Endothelial cell of umbilical vein (primary cell): Measurements from ENCODE around the gene CELSR1. TPM values are rescaled to one million over a fixed set of nuclear protein-coding genes. Genes with fewer than 3 reads are reported as not detected.

Experiments used
- BruUV-seq: library from RNA; stranded (reverse); fragments of 400-500 nt; replicated peaks from 2 replicates; lab custom pipeline; 2021; lab: Mats Ljungman, UMichigan
- CTCF ChIA-PET: fragments of 300-600, 350-600 bp; sonication (Branson Sonifier 250); formaldehyde crosslinking; loops from one replicate; lab custom pipeline; 2021; ENCODE audit warnings: antibody characterized with exemption, inconsistent platforms; lab: Charles Lee
- POLR2A ChIA-PET: fragments of 300-600, 350-600 bp; sonication (Branson Sonifier 250); formaldehyde crosslinking; loops from one replicate; lab custom pipeline; 2021; ENCODE audit warnings: antibody characterized with exemption, inconsistent platforms; lab: Charles Lee
- DNase-seq: peaks from one replicate; pipeline ENCODE4 v3.0.0-alpha.2; 2011; ENCODE audit warnings: low read depth, low spot score
- FAIRE-seq: peaks from 2 replicates; lab custom pipeline; 2011; peaks lifted over from hg19 to GRCh38; lab: Jason Lieb, UNC
- H2AFZ ChIP-seq: 2 replicates; pipeline ENCODE4 v1.6.0; 2012; ENCODE audit warnings: low read depth, low read length, control low read depth, inconsistent platforms
- H3K27ac ChIP-seq: 2 replicates; pipeline ENCODE4 v1.5.1; 2011; ENCODE audit warnings: low read depth, mild to moderate bottlenecking, control low read depth, low read length, moderate library complexity; ENCODE audit not compliant: insufficient read depth
- H3K27me3 ChIP-seq, 2 experiments: 2 replicates each; pipeline versions ENCODE4 v1.6.0 to v1.6.1; 2011; ENCODE audit warnings: low read length in 2 of 2, mixed read lengths in 1 of 2; ENCODE audit not compliant: control insufficient read depth in 2 of 2, insufficient read depth in 2 of 2
- H3K36me3 ChIP-seq, 2 experiments: 2 replicates in 1 of 2; 3 replicates in 1 of 2; pipeline ENCODE4 v1.5.1; 2011; ENCODE audit warnings: low read length in 2 of 2, mild to moderate bottlenecking in 1 of 2, moderate library complexity in 1 of 2; ENCODE audit not compliant: control insufficient read depth in 2 of 2, insufficient read depth in 2 of 2; ENCODE audit errors: extremely low read depth in 1 of 2
- H3K4me1 ChIP-seq: 3 replicates; pipeline ENCODE4 v1.5.1; 2011; ENCODE audit warnings: mild to moderate bottlenecking, low read length; ENCODE audit not compliant: control insufficient read depth, insufficient read depth; ENCODE audit errors: extremely low read depth
- H3K4me2 ChIP-seq: 2 replicates; pipeline ENCODE4 v1.6.1; 2011; ENCODE audit warnings: low read length, control low read depth, mixed read lengths; ENCODE audit not compliant: insufficient read depth
- H3K4me3 ChIP-seq, 3 experiments: fragments of 200-600 bp in 1 of 3; sonication (generic), shearing (Covaris generic) in 1 of 3; replicated peaks in 1 of 3; 2 replicates each; pipeline ENCODE4 v1.5.1; 2011 to 2016; ENCODE audit warnings: control low read depth in 3 of 3, low read length in 3 of 3, mild to moderate bottlenecking in 2 of 3, inconsistent platforms in 1 of 3, low read depth in 1 of 3, moderate library complexity in 1 of 3; ENCODE audit not compliant: insufficient read depth in 1 of 3
- H3K79me2 ChIP-seq: 2 replicates; pipeline ENCODE4 v1.6.0; 2012; ENCODE audit warnings: low read length, inconsistent platforms; ENCODE audit not compliant: control insufficient read depth, insufficient read depth
- H3K9ac ChIP-seq: replicated peaks from 2 replicates; pipeline ENCODE3; 2011; ENCODE audit warnings: low read length, control low read depth; ENCODE audit not compliant: insufficient read depth; ENCODE audit errors: extremely low read depth
- H3K9me1 ChIP-seq: replicated peaks from 3 replicates; pipeline ENCODE4 v1.6.0; 2011; ENCODE audit warnings: mild to moderate bottlenecking, low read length; ENCODE audit not compliant: control insufficient read depth, insufficient read depth; ENCODE audit errors: extremely low read depth
- H3K9me3 ChIP-seq: replicated peaks from 2 replicates; pipeline ENCODE4 v1.5.1; 2012; ENCODE audit warnings: low read length, inconsistent platforms; ENCODE audit not compliant: control insufficient read depth, insufficient read depth
- H4K20me1 ChIP-seq: replicated peaks from 2 replicates; pipeline ENCODE3; 2011; ENCODE audit warnings: mild to moderate bottlenecking, low read length; ENCODE audit not compliant: control insufficient read depth, insufficient read depth; ENCODE audit errors: extremely low read depth
- FOS ChIP-seq: IDR thresholded peaks from 2 replicates; pipeline ENCODE4 v1.6.1; 2011; ENCODE audit warnings: mild to moderate bottlenecking, low read length, moderate library complexity, borderline replicate concordance; ENCODE audit not compliant: insufficient read depth
- GATA2 ChIP-seq: IDR thresholded peaks from 2 replicates; pipeline ENCODE4 v1.7.0; 2011; ENCODE audit warnings: low read depth, mild to moderate bottlenecking, moderate library complexity, mixed read lengths, low read length; ENCODE audit not compliant: insufficient read length, insufficient read depth
- JUN ChIP-seq: IDR thresholded peaks from 2 replicates; pipeline ENCODE4 v1.6.1; 2011; ENCODE audit warnings: borderline replicate concordance, low read depth; ENCODE audit not compliant: insufficient read length, insufficient read depth
- MYC ChIP-seq: IDR thresholded peaks from one replicate; pipeline ENCODE4 v1.6.1; 2011; ENCODE audit warnings: mild to moderate bottlenecking, low read depth, low read length
- POLR2A ChIP-seq: IDR thresholded peaks from 2 replicates; pipeline ENCODE4 v1.6.1; 2012; ENCODE audit warnings: low read depth, mild to moderate bottlenecking, control low read depth, low read length
- POLR2AphosphoS5 ChIP-seq: IDR thresholded peaks from 2 replicates; pipeline ENCODE4 v1.6.1; 2012; ENCODE audit warnings: low read depth, mild to moderate bottlenecking, control low read depth, low read length, moderate library complexity; ENCODE audit not compliant: insufficient read depth
- dilution Hi-C: fragments of 300-500 bp; cut with MboI; formaldehyde crosslinking; loops from one replicate; pipeline ENCODE4 v1.15.0; 2019; ENCODE audit warnings: low sequenced_read_pairs; ENCODE audit not compliant: extremely low pct_ligation_motif_present
- intact Hi-C: fragments of 100-400 bp; cut with micrococcal nuclease; formaldehyde crosslinking; loops from one replicate; pipeline ENCODE4 v1.10.0; 2022
- polyA plus RNA-seq, 4 experiments: library from polyadenylated mRNA; depleted of rRNA in 3 of 4; stranded (reverse) in 3 of 4; unstranded in 1 of 4; fragments of >200 nt; gene quantifications; 2 replicates each; pipeline versions ENCODE4 v1.2.1 to v1.2.3, GENCODE V29; 2011 to 2012; ENCODE audit warnings: missing spikeins in 1 of 4
- total RNA-seq: library from RNA; stranded (reverse); gene quantifications from 2 replicates; pipeline ENCODE4 v1.2.3, GENCODE V29; 2021
- TF ChIP-seq, protein P1 (sequence below), 2 donors: IDR thresholded peaks; 1 replicate in 1 of 2; 2 replicates in 1 of 2; pipeline ENCODE4 v1.5.1; 2011; ENCODE audit warnings: low read length in 2 of 2, mild to moderate bottlenecking in 2 of 2, moderate library complexity in 2 of 2, control low read depth in 1 of 2, inconsistent platforms in 1 of 2, low read depth in 1 of 2; ENCODE audit not compliant: insufficient read depth in 1 of 2; ENCODE audit errors: extremely low read depth in 1 of 2

CELSR1 gene
- total and polyA plus RNA-seq, 2 donors (not counting 3 experiments of a cell fraction or from before 2014, with no cell fraction given): 3.7 to 5.4 TPM

DNA sequence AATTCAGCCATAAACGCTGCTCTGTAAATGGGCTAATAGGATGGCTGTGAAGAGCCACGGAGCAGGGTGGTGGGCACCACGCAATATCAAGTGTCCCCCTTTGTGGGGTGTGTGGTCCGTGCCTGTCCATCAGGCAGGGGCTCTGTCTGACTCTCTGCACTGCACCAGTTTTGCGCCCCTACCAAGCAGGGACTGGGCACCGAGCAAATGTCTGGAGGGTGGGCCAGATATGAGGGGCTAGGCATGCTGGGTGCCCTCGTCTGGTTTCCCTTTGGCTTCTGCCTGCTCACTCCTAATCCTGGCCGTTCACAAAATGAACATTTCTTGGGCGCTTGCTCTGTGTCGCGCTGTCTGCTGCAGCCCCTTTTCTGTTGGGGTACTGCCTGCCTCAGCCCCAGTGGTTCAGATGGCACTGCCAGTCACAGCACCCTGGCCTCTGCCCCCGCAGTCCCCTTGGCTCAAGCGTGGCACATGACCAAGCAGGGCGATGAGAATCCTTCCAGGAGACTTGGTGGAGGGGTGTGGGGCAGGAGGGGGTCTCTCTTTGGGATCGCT, 37.1 kb upstream of the CELSR1 start:
- Histone ChIP-seq H3K4me1 (peaks cover 19% of the 10 kb centered on the region), H3K4me3 (no peak overlapping the region), H3K9ac (no peak overlapping the region), H3K9me3 (no peaks in the 10 kb centered on the region), H3K36me3 (no peaks in the 10 kb centered on the region), H3K27ac (no peak overlapping the region), H3K4me2 (no peak overlapping the region), H3K9me1 (no peaks in the 10 kb centered on the region), H2AFZ (no peak overlapping the region), H4K20me1 (no peaks in the 10 kb centered on the region), H3K27me3 (no peaks in the 10 kb centered on the region), H3K79me2 (no peaks in the 10 kb centered on the region)
- ChIA-PET CTCF (interaction anchor here (2.1 kb wide), 1 partner anchor 11 kb away, joined by 11 read pairs; no protein-coding TSS in a partner anchor), POLR2A (no interaction called here)
- DNase-seq (no peak), FAIRE-seq (no peak)
- no TSS peak for BruUV-seq
- TF ChIP-seq, protein P1, sequence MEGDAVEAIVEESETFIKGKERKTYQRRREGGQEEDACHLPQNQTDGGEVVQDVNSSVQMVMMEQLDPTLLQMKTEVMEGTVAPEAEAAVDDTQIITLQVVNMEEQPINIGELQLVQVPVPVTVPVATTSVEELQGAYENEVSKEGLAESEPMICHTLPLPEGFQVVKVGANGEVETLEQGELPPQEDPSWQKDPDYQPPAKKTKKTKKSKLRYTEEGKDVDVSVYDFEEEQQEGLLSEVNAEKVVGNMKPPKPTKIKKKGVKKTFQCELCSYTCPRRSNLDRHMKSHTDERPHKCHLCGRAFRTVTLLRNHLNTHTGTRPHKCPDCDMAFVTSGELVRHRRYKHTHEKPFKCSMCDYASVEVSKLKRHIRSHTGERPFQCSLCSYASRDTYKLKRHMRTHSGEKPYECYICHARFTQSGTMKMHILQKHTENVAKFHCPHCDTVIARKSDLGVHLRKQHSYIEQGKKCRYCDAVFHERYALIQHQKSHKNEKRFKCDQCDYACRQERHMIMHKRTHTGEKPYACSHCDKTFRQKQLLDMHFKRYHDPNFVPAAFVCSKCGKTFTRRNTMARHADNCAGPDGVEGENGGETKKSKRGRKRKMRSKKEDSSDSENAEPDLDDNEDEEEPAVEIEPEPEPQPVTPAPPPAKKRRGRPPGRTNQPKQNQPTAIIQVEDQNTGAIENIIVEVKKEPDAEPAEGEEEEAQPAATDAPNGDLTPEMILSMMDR (IDR thresholded peaks at IDR 0.05; ENCODE audit: extremely low read depth in 1 of 2, insufficient read depth in 1 of 2, low read depth in 1 of 2, low read length in 2 of 2): no peak
- no peak for TF ChIP-seq GATA2
- no peak for TF ChIP-seq MYC
- TF ChIP-seq POLR2AphosphoS5: no peak
- TF ChIP-seq FOS: no peak
- no peak for TF ChIP-seq POLR2A
- TF ChIP-seq JUN: no peak
- dilution Hi-C loops (no loop called here), intact Hi-C loops (no loop called here)
